HG02981 (cell line): ENCODE data around the gene SLC5A12.
"Not testable (repeated sequence)": the region's sequence is repeated elsewhere in the genome, so short reads cannot be mapped to it uniquely, and the experiment has no call there.

ENCODE experiments used
- ATAC-seq: cut with Tn5 transposase; IDR thresholded peaks from one replicate; pipeline ENCODE4 v1.9.1; 2021; ENCODE audit warnings: mild to moderate bottlenecking, moderate library complexity; ENCODE audit not compliant: unreplicated experiment

Gene SLC5A12

DNA sequence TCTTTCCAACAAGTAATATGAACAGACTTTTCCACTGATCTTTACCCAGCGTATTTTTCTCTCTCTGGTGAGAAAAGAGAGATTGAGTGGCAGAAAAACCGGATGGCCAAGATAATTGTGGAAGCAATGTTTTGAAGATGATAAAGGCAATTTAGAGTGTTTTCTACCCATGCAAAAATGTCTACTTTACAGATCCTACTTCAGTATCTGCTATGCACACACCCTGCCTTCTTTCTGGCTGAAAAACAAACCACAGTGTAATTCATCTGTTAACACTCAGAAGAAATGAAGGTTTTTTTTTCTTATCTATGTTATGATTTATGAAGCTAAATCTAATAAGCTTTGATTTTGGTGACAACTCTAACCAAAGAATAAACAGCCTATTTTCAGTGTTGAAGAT lies 56.8 kb downstream of the SLC5A12 start:
- no peak for ATAC-seq

DNA sequence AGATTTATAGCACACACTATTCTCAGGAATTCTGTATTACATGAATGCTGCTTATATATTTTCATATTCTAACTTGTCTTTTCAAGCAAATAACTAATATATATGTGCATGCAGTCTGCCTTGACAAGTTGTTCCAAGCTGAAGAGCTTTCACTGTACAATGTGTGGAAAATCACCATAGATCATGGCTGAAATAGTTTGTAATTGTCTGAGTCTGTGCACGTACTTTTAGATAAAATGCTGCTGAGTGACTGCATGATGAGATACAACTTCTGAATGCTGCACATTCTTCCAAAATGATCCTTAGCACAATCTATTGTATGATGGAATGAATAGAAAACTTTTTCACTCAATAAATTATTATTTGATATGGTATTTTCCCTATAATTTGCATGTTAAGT lies 58.9 kb downstream of the SLC5A12 start:
- no peak for ATAC-seq

DNA sequence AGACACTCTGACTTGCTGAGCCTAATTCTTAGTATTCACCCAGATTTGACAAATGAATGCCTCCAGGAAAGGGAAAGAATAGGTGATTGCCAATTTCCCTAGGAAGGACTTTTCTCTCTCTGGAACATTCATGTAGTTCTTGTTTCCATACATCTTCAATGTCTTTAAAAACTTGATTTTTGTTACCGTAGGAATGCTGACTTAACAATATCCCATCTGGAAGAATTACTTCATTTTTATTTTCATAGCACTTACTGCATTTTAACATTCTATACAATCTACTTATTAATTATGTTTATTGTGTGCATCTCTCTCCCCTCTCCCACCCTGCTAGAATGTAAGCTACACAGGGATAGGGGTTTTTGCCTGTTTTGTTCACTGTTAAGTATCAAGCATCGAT lies 66.6 kb downstream of the SLC5A12 start:
- ATAC-seq = no peak

DNA sequence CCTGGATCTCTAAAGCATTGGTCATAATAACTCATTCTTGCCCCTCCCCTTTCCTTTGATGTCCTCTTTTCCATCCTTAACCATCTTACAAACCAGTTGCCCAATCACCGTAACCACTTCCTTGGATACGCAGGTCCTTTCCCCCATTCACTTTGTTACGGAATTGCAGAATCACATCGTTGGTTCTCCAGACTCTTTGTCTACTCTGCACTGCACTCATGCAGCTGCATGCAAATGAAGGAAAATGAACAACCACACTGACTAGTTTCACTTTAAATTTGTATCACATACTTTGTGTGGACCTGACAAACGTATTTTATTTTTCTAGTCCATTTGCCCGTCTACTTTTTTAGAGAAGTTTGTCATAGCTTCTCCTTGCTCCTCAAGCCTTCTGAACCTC lies 69.9 kb downstream of the SLC5A12 start:
- no peak for ATAC-seq

DNA sequence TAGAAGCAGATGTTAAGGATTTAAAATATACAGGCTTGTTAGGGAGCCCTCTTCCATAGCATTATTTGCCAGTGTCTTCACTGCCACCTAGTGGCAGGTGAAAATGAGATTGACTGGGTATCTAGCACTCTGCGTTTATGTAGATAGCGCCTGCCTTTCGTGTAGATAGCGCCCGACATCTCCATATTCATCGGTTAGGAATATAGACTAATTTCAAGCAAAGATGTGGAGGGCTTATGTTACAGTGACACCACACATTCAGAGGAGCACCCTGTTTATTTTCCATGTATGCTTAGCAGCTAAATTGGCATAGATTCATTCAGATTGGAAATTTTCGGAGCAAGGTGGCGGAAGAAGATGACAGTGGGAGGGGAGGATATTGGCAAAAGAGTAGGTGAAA lies 72.0 kb downstream of the SLC5A12 start:
- peak; percentile 88 for ATAC-seq

DNA sequence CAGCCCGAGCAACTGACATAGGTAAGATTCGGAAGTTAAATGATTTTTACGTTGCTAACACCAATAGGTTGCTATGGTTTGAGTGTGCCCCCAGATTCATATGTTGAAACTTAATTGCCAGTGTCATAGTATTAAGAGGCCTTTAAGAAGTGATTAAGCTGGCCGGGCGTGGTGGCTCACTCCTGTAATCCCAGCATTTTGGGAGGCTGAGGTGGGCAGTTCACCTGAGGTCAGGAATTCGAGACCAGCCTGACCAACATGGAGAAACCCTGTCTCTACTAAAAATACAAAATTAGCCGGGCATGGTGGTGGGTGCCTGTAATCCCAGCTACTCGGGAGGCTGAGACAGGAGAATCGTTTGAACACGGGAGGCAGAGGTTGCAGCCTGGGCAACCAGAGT lies 78.5 kb downstream of the SLC5A12 start:
- ATAC-seq = not testable (repeated sequence)

DNA sequence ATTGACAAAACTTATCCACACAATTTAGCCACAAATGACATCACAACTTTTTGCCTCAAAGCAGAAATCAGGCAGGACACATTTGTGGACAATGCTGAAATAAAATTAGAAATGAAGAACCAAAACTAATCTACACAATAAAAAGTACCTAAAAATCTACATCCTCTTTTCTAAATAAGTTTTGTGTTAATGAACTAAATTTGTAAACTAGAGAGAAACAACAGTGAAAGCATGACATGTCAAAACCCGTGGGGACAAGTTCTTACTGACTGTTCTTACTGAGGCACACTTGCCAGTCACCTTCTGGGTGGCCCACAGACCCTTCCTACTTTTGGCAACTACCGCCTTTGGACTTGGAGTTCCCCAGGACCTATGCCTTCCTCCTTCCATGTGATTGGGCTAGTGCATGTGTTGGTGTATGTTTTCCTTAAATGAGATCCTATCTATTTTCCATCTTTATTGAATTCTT lies 89.1 kb downstream of the SLC5A12 start:
- ATAC-seq = no peak

DNA sequence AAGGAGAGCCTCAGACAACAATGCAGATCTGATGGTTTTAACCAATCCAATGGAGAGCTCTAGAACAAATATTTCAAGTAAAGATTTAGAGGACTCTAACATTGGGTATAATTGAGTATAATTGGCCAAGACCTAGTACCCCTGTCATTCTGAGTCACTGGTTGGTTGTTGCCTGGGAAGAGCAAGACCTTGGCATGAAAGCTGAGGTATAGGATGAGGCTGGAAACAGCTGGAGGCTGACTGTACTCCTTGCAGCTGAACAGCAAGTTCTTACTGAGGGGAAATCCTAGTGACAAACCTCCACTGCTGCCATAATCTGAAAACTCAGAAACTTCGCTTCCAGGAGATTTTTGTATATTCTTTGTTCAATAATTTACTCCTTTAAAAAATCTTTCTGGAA lies 95.5 kb downstream of the SLC5A12 start:
- ATAC-seq = no peak

DNA sequence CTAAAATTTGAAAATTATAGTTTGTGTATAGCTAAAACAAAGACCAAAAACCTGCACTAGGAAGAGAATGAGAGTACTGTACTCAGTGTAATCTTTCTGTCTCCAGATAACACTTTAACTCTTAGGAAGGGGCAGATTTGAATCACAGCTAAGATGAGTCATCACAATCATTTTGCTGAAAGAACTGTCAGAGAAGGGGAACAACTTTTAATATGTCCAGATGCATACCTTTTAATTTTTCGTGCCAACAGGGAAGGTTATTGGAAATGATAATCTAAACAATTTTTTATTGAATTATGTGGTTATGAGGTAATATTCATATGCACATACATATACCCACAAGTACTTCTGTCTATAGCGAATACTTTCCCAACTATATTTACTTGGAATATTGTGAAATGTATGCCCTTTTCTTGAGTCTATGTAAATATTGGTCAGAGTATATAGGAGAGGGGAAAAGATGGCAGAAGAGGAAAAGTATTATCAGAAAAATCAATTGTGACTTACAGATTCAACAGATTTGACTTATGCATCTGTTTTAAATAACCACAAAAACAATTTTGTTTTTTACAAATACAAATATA lies 98.7 kb downstream of the SLC5A12 start:
- no peak for ATAC-seq

DNA sequence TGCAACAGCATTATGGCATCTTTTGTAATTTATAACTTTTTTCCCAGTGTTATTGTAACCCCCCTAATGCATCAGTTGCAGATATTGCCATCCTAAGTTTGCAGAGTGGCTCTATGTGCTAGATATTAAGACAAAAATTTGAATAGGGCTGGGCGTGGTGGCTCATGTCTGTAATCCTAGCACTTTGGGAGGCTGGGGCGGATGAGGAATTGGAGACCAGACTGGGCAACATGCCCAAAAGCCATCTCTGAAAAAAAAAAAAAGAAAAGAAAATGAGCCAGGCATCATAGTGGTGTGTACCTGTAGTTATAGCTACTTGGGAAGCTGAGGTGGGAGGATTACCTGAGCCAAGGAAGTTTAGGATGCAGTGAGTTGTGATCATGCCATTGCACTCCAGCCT lies 99.7 kb downstream of the SLC5A12 start:
- no peak for ATAC-seq

DNA sequence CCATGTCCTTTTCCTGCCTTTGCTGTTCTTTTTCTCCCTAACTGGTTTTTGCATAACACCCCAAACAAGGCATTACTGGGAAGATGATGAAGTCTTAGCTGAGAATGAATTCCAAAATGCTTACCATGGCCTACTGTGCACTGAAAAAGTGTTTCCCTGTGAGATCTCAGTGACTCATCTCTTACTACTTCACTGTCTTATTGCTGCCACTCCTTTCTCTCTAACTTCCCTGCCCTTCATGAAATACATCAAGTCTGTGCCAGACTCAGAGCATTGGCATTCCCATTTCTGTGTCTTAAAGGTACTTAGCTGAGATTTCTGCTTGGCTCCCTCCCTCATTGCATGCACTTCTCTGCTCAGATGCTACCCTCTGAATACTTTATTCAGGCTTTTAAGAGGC lies 100.7 kb downstream of the SLC5A12 start:
- no peak for ATAC-seq

DNA sequence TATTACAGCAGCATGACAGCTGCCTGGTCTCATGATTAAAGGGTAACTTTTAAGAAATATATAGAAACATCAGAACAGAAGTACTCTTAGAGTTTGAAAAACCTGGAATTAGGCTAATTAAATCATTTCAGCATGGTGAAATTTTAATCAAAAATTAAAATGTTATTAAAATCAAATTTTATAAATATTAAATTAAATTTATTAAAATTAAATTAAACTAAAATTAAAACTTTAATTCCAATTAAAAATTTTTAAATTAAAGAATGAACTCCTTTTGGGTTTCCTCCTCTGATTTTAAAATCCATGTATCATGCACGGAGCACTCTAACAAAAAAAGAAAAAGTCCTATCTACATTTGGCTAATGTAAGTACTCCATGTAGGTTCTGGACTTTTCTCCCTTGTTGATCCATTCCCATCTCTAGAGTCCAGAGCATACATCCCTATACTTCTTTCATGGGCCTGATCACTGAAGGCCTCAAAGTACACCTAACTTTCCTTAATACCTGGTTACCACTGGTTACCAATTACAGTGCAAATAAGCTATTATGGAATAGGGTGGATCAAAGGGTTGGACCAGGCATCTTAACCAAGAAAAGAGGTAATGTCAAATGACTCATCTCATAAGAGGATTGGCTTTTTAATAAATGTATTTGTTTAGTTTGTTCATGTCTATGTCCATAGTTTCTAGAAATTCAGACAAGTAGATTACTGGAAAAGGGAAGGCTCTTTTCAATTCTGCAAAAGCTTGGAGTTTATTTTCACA lies 101.4 kb downstream of the SLC5A12 start:
- no peak for ATAC-seq

DNA sequence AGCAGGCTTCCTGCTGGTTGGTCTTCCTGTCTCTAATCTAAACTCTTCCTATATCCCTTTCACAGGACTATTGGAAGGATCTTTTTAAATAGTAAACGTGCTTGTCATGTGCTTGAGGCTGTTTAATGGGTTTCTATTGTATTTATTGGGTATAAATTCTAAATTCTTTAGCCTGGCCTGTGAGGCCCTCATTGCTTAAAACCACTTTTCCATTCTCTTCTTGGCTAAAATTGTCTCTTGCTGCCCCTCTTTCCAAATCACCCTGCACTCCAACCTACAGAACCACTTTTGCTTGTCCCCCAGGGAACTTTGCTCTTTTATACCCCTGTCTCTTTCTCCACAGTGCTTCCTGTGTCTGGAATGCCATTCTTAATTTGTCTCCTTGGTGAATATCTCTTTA lies 103.4 kb downstream of the SLC5A12 start:
- no peak for ATAC-seq
